ENCODE measurements around the gene TMOD1. TPM values are rescaled to one million over a fixed set of nuclear protein-coding genes. Genes with fewer than 3 reads are reported as not detected.

Gene TMOD1
- total and polyA plus RNA-seq, 2 experiments from 2014 or later: 0.34 to 1.3 TPM

GRCh38 chr9:97553141-97553540 lies 51.7 kb downstream of the TMOD1 start:
- Histone ChIP-seq H3K9ac (no peak overlapping the region), H4K20me1 (ENCODE audit: insufficient read depth) (no peaks in the 10 kb centered on the region), H2AFZ (no peak overlapping the region), H3K27ac (no peak overlapping the region), H3K9me2 (ENCODE audit: insufficient read depth) (no peaks in the 10 kb centered on the region), H3K4me1 (ENCODE audit: insufficient read depth) (no peaks in the 10 kb centered on the region), H3K4me2 (ENCODE audit: unreplicated experiment) (no peak overlapping the region), H3K4me3 (no peak overlapping the region), H3K36me3 (ENCODE audit: low read depth) (no peaks in the 10 kb centered on the region), H3K79me2 (ENCODE audit: insufficient read depth) (no peaks in the 10 kb centered on the region), H3K27me3 (replicated peaks; ENCODE audit: insufficient read depth) (peaks cover 15% of the 10 kb centered on the region; the same call in 1 of the 2 replicates), H3K9me3 (ENCODE audit: low read depth) (no peaks in the 10 kb centered on the region), H3F3A (ENCODE audit: insufficient read depth) (no peaks in the 10 kb centered on the region)
- no peak for DNase-seq
- in situ Hi-C loops (cut with MboI): no loop called here
- TF ChIP-seq EZH2 (IDR thresholded peaks at IDR 0.05; ENCODE audit: insufficient read depth, poor library complexity, severe bottlenecking) (no peak), EZH2phosphoT487 (IDR thresholded peaks at IDR 0.05; ENCODE audit: insufficient read depth, low read depth) (no peak)
- WGBS, 2 experiments (ENCODE audit: low coverage in 1 of 2, low lambda C conversion rate in 2 of 2, missing lambda C conversion rate in 2 of 2): 42 to 44% methylated on average over 6 of the region's 6 CpGs

- Histone ChIP-seq H4K20me1 (ENCODE audit: insufficient read depth) (no peaks in the 10 kb centered on the region), H3K36me3 (ENCODE audit: low read depth) (no peaks in the 10 kb centered on the region), H3K4me3 (no peak overlapping the region), H3K9me2 (ENCODE audit: insufficient read depth) (no peaks in the 10 kb centered on the region), H3K4me1 (ENCODE audit: insufficient read depth) (no peaks in the 10 kb centered on the region), H3K4me2 (ENCODE audit: unreplicated experiment) (no peak overlapping the region), H3K9me3 (ENCODE audit: low read depth) (no peaks in the 10 kb centered on the region), H3K79me2 (ENCODE audit: insufficient read depth) (no peaks in the 10 kb centered on the region), H3F3A (ENCODE audit: insufficient read depth) (no peaks in the 10 kb centered on the region), H2AFZ (no peak overlapping the region), H3K27ac (no peak overlapping the region), H3K9ac (no peak overlapping the region), H3K27me3 (replicated peaks; ENCODE audit: insufficient read depth) (peaks cover 17% of the 10 kb centered on the region; the same call in 1 of the 2 replicates)
- in situ Hi-C loops (cut with MboI): no loop called here
- DNase-seq: no peak
- no peak for TF ChIP-seq EZH2phosphoT487 (IDR thresholded peaks at IDR 0.05; ENCODE audit: insufficient read depth, low read depth)
- TF ChIP-seq EZH2 (IDR thresholded peaks at IDR 0.05; ENCODE audit: insufficient read depth, poor library complexity, severe bottlenecking): no peak
- 46 to 54% methylated on average over 5 of the region's 5 CpGs for WGBS, 2 experiments (ENCODE audit: low coverage in 1 of 2, low lambda C conversion rate in 2 of 2, missing lambda C conversion rate in 2 of 2)
Measured at GRCh38 chr9:97553841-97554240, 52.4 kb downstream of the TMOD1 start.

GRCh38 chr9:97554566-97555075 lies 53.2 kb downstream of the TMOD1 start:
- Histone ChIP-seq H3K9me2 (ENCODE audit: insufficient read depth) (no peaks in the 10 kb centered on the region), H2AFZ (no peak overlapping the region), H3F3A (ENCODE audit: insufficient read depth) (no peaks in the 10 kb centered on the region), H3K4me1 (ENCODE audit: insufficient read depth) (no peaks in the 10 kb centered on the region), H3K4me2 (ENCODE audit: unreplicated experiment) (no peak overlapping the region), H3K79me2 (ENCODE audit: insufficient read depth) (no peaks in the 10 kb centered on the region), H3K36me3 (ENCODE audit: low read depth) (no peaks in the 10 kb centered on the region), H3K27ac (no peak overlapping the region), H3K9ac (no peak overlapping the region), H3K27me3 (replicated peaks; ENCODE audit: insufficient read depth) (peaks cover 17% of the 10 kb centered on the region; the same call in 1 of the 2 replicates), H3K4me3 (no peak overlapping the region), H4K20me1 (ENCODE audit: insufficient read depth) (no peaks in the 10 kb centered on the region), H3K9me3 (ENCODE audit: low read depth) (no peaks in the 10 kb centered on the region)
- no peak for DNase-seq
- TF ChIP-seq EZH2phosphoT487 (IDR thresholded peaks at IDR 0.05; ENCODE audit: insufficient read depth, low read depth) (no peak), EZH2 (IDR thresholded peaks at IDR 0.05; ENCODE audit: insufficient read depth, poor library complexity, severe bottlenecking) (no peak)
- in situ Hi-C loops (cut with MboI): no loop called here
- 64 to 68% methylated on average over 5 to 6 of the region's 6 CpGs for WGBS, 2 experiments (ENCODE audit: low coverage in 1 of 2, low lambda C conversion rate in 2 of 2, missing lambda C conversion rate in 2 of 2)

- Histone ChIP-seq H3K4me3 (no peak overlapping the region), H3K9ac (no peak overlapping the region), H3K27ac (no peak overlapping the region), H3K4me1 (ENCODE audit: insufficient read depth) (no peaks in the 10 kb centered on the region), H3K4me2 (ENCODE audit: unreplicated experiment) (no peak overlapping the region), H4K20me1 (ENCODE audit: insufficient read depth) (no peaks in the 10 kb centered on the region), H3K36me3 (ENCODE audit: low read depth) (no peaks in the 10 kb centered on the region), H3K9me3 (ENCODE audit: low read depth) (no peaks in the 10 kb centered on the region), H3K27me3 (replicated peaks; ENCODE audit: insufficient read depth) (peaks cover 17% of the 10 kb centered on the region; the same call in 1 of the 2 replicates), H3K79me2 (ENCODE audit: insufficient read depth) (no peaks in the 10 kb centered on the region), H3F3A (ENCODE audit: insufficient read depth) (no peaks in the 10 kb centered on the region), H2AFZ (no peak overlapping the region), H3K9me2 (ENCODE audit: insufficient read depth) (no peaks in the 10 kb centered on the region)
- in situ Hi-C loops (cut with MboI): no loop called here
- no peak for DNase-seq
- TF ChIP-seq EZH2phosphoT487 (IDR thresholded peaks at IDR 0.05; ENCODE audit: insufficient read depth, low read depth): no peak
- no peak for TF ChIP-seq EZH2 (IDR thresholded peaks at IDR 0.05; ENCODE audit: insufficient read depth, poor library complexity, severe bottlenecking)
- 78 to 80% methylated on average over 15 of the region's 15 CpGs for WGBS, 2 experiments (ENCODE audit: low coverage in 1 of 2, low lambda C conversion rate in 2 of 2, missing lambda C conversion rate in 2 of 2)
Measured at GRCh38 chr9:97555164-97555563, 53.7 kb downstream of the TMOD1 start.
